ENCODE data around the gene KCNJ6. TPM values are rescaled to one million over a fixed set of nuclear protein-coding genes. Genes with fewer than 3 reads are reported as not detected.

The KCNJ6 gene
- total and polyA plus RNA-seq, 2 of the 8 experiments (the other 6 are each of a cell fraction or from before 2014, with no cell fraction given): 0.51 to 1.2 TPM

- ChIA-PET CTCF (ENCODE audit: partially characterized antibody) (interaction anchor here (1.5 to 1.6 kb wide), 2 partner anchors 139 to 227 kb away, joined by 3 to 4 read pairs; no protein-coding TSS in a partner anchor), POLR2A (ENCODE audit: partially characterized antibody) (interaction anchor here (0.8 kb wide), 1 partner anchor 9 kb away, joined by 4 read pairs; no protein-coding TSS in a partner anchor)
- no peak overlapping the region for H3K4ac ChIP-seq (replicated peaks; ENCODE audit: insufficient read length, low read depth, low read length)
- H2BK5ac ChIP-seq (ENCODE audit: low read depth, low read length): no peak overlapping the region
- no peak overlapping the region for H2BK20ac ChIP-seq (ENCODE audit: low read length)
- H3K36me3 ChIP-seq (ENCODE audit: control insufficient read depth in 2 of 4, insufficient read depth in 4 of 4, low read length in 3 of 4): no peaks in the 10 kb centered on the region
- H3K56ac ChIP-seq (replicated peaks; ENCODE audit: insufficient read length, low read depth, low read length): no peak overlapping the region
- H3K9ac ChIP-seq (replicated peaks in 1 of 4; ENCODE audit: extremely low read depth in 1 of 4, low read depth in 3 of 4, low read length in 3 of 4): no peak overlapping the region
- FAIRE-seq: no peak
- no peak overlapping the region for H3K23ac ChIP-seq (ENCODE audit: insufficient read length)
- no peak overlapping the region for H4K5ac ChIP-seq (ENCODE audit: insufficient read length, low read depth, low read length)
- WGBS, 2 experiments (ENCODE audit: extremely low coverage in 1 of 2, insufficient coverage in 1 of 2, insufficient read length in 1 of 2, insufficient replicate concordance in 2 of 2, low coverage in 1 of 2, low lambda C conversion rate in 2 of 2, missing lambda C conversion rate in 1 of 2): 93% methylated on average over 6 of the region's 6 CpGs; no CpG with 5 or more reads in 1 of the 2 experiments
- no peak overlapping the region for H2AFZ ChIP-seq (ENCODE audit: low read length)
- H3K9me3 ChIP-seq (ENCODE audit: insufficient read depth in 2 of 2, low read depth in 1 of 2, low read length in 1 of 2): no peaks in the 10 kb centered on the region
- no peak overlapping the region for H3K4me2 ChIP-seq (ENCODE audit: insufficient read depth in 1 of 2, low read depth in 2 of 2, low read length in 2 of 2)
- no peak overlapping the region for H2BK120ac ChIP-seq (replicated peaks; ENCODE audit: low read depth, low read length)
- TF ChIP-seq TCF12 (IDR thresholded peaks at IDR 0.05; ENCODE audit: low read depth, low read length): no peak
- TF ChIP-seq SP1 (IDR thresholded peaks at IDR 0.05; ENCODE audit: low read depth, low read length): no peak
- TF ChIP-seq EZH2 (IDR thresholded peaks at IDR 0.05; ENCODE audit: low read depth, low read length, severe bottlenecking): no peak
- TF ChIP-seq ASH2L (IDR thresholded peaks at IDR 0.05; ENCODE audit: low read length): no peak
- no peak for TF ChIP-seq TAF7 (optimal IDR thresholded peaks at IDR 0.05; ENCODE audit: borderline replicate concordance, low read depth, low read length)
- TF ChIP-seq RAD21 (IDR thresholded peaks at IDR 0.05 in 1 of 2, conservative IDR thresholded peaks at IDR 0.05 in 1 of 2; ENCODE audit: low read depth in 2 of 2, low read length in 2 of 2): no peak
- TF ChIP-seq CBX8 (IDR thresholded peaks at IDR 0.05; ENCODE audit: borderline replicate concordance, low read depth, low read length): no peak
- TF ChIP-seq SAP30 (IDR thresholded peaks at IDR 0.05; ENCODE audit: insufficient read depth, insufficient replicate concordance, low read length): no peak
- no peak for TF ChIP-seq BACH1 (IDR thresholded peaks at IDR 0.05; ENCODE audit: low read length)
- no peak for TF ChIP-seq BCL11A (IDR thresholded peaks at IDR 0.05; ENCODE audit: low read depth in 2 of 2, low read length in 2 of 2)
- no peak overlapping the region for H3K4me3 ChIP-seq (ENCODE audit: extremely low read depth in 1 of 4, insufficient read depth in 2 of 4, low read depth in 3 of 4, low read length in 4 of 4)
- no peak overlapping the region for H4K8ac ChIP-seq (ENCODE audit: extremely low read depth, insufficient read depth, low read length)
- H4K91ac ChIP-seq (replicated peaks; ENCODE audit: insufficient read length, low read length): no peak overlapping the region
- no peak overlapping the region for H2BK15ac ChIP-seq (ENCODE audit: low read length)
- no peak overlapping the region for H3K14ac ChIP-seq (ENCODE audit: insufficient read length)
- H3K79me2 ChIP-seq (ENCODE audit: control insufficient read depth in 1 of 2, insufficient read depth in 2 of 2, low read length in 2 of 2): no peaks in the 10 kb centered on the region
- H3K27me3 ChIP-seq (replicated peaks in 1 of 4; ENCODE audit: control insufficient read depth in 3 of 4, extremely low read depth in 1 of 4, insufficient read depth in 3 of 4, low read length in 3 of 4): no peaks in the 10 kb centered on the region
- H3K18ac ChIP-seq (ENCODE audit: extremely low read depth, low read length): no peak overlapping the region
- no peak overlapping the region for H2AK5ac ChIP-seq (ENCODE audit: low read depth, low read length)
- H3K4me1 ChIP-seq (replicated peaks in 1 of 4; ENCODE audit: control insufficient read depth in 3 of 4, insufficient read depth in 4 of 4, low read length in 3 of 4): no peaks in the 10 kb centered on the region
- H3K79me1 ChIP-seq (ENCODE audit: low read depth, low read length): no peaks in the 10 kb centered on the region
- no peaks in the 10 kb centered on the region for H3K23me2 ChIP-seq (ENCODE audit: low read depth, low read length)
- H2BK12ac ChIP-seq (ENCODE audit: low read depth, low read length): no peak overlapping the region
- no peak overlapping the region for H3K27ac ChIP-seq (ENCODE audit: low read depth, low read length)
- DNase-seq (ENCODE audit: low read depth in 1 of 2, low spot score in 2 of 2): no peak
- no peaks in the 10 kb centered on the region for H4K20me1 ChIP-seq (replicated peaks in 1 of 2; ENCODE audit: control insufficient read depth in 1 of 2, insufficient read depth in 2 of 2, low read length in 2 of 2)
Observed at GRCh38 chr21:37899146-37899545, 17.1 kb downstream of the KCNJ6 start.
